Astrocyte (in vitro differentiated cells and primary cell): ENCODE data around the gene NUBPL.

ENCODE experiments used
- EZH2 ChIP-seq: IDR thresholded peaks from 2 replicates; pipeline ENCODE4 v1.6.1; 2012; ENCODE audit warnings: mild to moderate bottlenecking, low read length, inconsistent platforms; ENCODE audit not compliant: insufficient read depth
- TF ChIP-seq, protein P1 (sequence below): IDR thresholded peaks from 2 replicates; pipeline ENCODE4 v1.5.1; 2011; ENCODE audit warnings: low read depth, mild to moderate bottlenecking, inconsistent platforms, low read length, moderate library complexity; ENCODE audit not compliant: insufficient read depth

GRCh38 chr14:31582836-31583452, 21.7 kb downstream of the NUBPL start:
- TF ChIP-seq, protein P1, sequence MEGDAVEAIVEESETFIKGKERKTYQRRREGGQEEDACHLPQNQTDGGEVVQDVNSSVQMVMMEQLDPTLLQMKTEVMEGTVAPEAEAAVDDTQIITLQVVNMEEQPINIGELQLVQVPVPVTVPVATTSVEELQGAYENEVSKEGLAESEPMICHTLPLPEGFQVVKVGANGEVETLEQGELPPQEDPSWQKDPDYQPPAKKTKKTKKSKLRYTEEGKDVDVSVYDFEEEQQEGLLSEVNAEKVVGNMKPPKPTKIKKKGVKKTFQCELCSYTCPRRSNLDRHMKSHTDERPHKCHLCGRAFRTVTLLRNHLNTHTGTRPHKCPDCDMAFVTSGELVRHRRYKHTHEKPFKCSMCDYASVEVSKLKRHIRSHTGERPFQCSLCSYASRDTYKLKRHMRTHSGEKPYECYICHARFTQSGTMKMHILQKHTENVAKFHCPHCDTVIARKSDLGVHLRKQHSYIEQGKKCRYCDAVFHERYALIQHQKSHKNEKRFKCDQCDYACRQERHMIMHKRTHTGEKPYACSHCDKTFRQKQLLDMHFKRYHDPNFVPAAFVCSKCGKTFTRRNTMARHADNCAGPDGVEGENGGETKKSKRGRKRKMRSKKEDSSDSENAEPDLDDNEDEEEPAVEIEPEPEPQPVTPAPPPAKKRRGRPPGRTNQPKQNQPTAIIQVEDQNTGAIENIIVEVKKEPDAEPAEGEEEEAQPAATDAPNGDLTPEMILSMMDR = no peak
- no peak for TF ChIP-seq EZH2
